Stimulated activated naive CD8-positive, alpha-beta T cell treated with anti-CD3 and anti-CD28 coated beads, Interleukin-15, Interleukin-2, amounts not matched to agents 100 U/mL and 50 U/mL, for 24 hours (primary cell): ENCODE measurements around the gene ZNG1A.
"Not testable (repeated sequence)": the region's sequence is repeated elsewhere in the genome, so short reads cannot be mapped to it uniquely, and the experiment has no call there.

Experiments used
- ATAC-seq: fragments of 150-1000 bp; cut with Tn5 transposase; one replicate; pipeline ENCODE4 v1.10.0; 2021
- DNase-seq: peaks from one replicate; pipeline ENCODE4 v3.0.0; 2021

Gene ZNG1A

DNA sequence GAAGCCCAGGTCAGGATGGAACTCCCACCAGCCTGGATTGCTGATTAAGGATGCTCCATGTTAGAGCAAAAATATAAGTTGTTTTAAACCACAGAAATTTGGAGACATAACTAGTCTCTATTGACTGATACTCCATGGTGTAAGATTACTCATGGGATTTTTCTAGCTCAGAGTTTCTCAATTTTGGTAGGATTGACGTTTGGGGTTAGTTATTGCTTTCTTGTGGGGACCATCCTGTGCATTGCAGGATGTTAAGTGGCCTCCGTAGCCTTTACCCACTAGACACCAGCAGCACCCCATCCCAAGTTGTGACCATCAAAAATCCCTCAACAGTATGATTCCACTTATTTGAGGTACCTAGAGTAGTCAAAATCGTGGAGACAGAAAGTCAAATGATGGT lies 80.1 kb downstream of the ZNG1A start:
- not testable (repeated sequence) for ATAC-seq, DNase-seq

DNA sequence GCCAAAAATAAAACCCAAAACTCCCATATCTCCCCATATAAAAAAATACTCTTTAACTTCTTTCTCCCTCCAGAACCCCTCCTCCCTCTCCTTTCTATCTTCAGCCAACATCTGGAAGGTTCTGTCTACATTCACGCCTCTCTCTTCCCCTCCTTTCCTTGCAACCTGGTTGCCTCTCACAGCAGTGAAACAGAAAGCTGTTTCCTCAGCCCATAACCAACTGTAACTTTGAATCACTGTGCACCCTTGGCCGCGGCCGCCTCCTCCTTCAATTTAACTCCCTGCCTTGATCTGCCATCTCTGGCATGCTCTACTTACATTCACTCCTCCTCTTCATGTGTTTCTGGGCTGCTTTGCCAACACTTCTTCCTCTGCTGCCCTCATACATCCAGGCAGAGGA lies 83.9 kb downstream of the ZNG1A start:
- not testable (repeated sequence) for ATAC-seq, DNase-seq

DNA sequence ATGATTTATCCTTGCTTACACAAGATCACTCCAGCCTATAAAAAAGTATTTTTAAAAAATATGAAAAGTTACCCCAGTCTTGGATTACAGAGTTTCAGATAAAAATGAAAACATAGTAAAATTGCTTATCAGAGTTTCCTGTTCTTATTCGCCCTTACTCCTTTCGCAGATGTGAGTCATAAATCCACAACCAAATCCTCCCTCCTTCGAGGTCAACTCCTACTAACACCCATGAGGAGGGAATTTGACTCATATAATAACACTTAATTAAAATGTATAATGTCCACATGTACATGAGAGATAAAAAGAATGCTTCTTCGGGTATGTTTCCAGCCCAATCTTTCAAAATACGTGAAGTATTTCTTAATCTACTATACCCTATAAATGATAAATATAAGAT lies 84.5 kb downstream of the ZNG1A start:
- ATAC-seq, DNase-seq: not testable (repeated sequence)

DNA sequence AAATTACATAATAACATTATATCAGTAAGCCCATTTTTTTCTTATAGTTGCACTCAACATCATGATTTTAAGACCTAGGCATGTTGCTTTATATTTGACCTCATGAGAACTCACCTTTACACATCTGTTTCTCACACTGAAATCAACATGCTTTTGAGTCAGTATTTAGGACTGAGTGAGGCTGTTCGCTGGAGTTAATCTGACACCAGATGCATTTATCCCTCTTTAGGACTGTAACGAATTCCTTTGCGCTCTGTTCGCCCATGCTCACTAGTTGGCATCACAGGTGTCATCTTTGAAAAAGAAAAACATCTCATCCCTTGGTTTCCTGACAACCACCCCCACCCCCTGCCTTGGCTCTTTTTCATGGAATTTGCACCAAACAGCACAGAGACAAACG lies 84.9 kb downstream of the ZNG1A start:
- ATAC-seq, DNase-seq: not testable (repeated sequence)

DNA sequence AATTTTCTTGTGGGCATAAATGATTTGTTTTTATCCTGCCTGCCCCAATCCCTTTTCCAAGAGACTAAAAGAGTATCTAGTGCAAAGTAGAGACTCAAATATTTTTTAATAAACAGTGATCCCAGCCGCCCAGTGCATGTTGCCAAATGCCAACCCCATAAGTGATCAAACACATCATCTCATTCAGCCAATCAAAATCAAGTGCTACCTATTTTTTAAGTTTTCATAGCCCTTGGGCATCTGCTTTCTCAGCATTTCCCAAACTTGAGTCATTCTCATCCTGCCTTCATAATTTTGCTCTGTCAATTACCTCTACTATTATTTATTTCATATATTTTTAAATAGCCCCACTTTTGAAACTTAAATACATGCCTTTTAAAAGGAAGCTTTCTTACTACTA lies 88.0 kb downstream of the ZNG1A start:
- ATAC-seq, DNase-seq: not testable (repeated sequence)

DNA sequence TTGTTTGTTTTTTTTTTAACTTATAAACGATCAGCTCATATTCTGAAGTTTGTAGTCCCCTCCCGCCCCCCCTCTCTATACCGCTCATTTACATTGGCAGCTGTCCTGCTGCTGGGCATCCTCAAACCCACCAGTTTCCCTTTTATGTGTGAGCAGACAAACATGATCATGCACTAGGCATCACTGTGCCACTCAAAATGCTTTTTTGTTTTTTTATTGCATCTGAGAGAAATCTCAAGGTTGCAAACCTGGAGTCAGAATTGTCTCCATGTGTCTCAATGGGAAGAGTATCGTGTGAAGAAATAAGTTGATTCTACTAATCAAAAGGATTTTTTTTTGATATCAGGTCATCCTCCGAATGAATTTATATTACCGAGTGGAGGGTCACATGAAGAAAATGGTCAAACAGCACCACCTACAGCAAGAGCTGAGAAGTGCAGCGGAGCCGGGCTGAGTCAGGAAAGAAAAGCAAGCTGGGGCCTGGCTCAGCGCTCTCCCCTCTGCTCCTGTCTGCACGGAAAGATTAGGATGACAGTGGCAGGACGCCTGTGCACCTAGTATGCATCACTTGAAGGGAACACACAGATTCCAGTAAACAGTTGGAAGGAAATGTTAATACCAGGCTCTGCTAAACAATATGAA lies 90.3 kb downstream of the ZNG1A start:
- not testable (repeated sequence) for DNase-seq
- ATAC-seq = peak; percentile 49

DNA sequence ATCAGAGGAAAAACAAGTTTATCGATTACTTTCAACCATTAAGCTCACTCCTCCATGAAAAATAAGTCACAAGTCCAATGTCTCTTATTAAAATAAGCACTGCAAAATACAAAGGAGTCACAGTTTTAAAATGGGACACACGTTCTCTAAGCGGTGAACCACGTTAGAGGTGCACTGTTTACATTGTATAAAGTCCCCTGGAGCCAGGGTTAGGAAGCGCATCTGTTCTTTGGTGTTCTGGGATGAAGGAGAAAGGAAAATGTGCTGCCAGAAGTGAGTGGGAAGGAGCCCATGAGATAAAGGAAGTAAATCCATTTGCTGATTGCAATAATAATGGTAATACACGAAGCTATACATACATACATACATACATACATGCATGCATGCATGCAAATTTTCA lies 91.0 kb downstream of the ZNG1A start:
- not testable (repeated sequence) for ATAC-seq, DNase-seq

DNA sequence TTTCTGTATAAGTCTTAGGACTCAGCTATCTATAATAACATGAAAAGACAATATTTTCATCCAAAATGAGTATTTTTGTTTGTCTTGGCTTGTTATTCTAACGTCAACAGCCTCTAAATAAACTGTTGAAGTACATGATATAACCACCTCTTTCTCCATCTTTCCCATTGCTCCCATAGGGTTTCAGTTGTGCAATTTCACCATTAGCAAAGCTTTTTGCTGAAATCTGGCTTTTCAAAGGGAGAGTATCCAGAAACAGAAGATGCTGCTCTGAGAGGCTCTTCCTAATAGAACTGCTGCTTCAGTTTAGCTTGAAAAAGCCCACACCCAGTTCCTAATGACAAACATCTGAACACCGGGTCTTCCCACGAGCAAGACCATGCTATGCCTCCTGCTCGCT lies 91.8 kb downstream of the ZNG1A start:
- not testable (repeated sequence) for ATAC-seq, DNase-seq

DNA sequence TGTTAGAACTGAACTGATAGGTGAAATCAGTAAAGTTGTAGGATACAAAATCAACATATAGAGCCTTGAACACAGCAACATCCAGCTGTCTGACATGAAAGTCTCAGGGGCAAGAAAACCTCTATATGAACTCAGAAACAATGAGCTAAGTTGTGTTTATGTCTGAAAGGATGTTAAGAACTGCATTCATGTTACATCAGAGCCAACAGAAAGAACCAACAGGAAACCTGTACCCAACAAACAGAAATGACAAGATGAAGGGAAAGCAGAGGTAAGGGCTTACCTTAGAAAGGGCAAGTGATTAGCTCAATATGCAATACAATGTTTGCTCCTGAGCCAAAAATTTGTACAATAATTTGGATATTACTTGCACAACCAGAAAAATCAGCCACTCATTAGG lies 92.2 kb downstream of the ZNG1A start:
- not testable (repeated sequence) for DNase-seq, ATAC-seq

DNA sequence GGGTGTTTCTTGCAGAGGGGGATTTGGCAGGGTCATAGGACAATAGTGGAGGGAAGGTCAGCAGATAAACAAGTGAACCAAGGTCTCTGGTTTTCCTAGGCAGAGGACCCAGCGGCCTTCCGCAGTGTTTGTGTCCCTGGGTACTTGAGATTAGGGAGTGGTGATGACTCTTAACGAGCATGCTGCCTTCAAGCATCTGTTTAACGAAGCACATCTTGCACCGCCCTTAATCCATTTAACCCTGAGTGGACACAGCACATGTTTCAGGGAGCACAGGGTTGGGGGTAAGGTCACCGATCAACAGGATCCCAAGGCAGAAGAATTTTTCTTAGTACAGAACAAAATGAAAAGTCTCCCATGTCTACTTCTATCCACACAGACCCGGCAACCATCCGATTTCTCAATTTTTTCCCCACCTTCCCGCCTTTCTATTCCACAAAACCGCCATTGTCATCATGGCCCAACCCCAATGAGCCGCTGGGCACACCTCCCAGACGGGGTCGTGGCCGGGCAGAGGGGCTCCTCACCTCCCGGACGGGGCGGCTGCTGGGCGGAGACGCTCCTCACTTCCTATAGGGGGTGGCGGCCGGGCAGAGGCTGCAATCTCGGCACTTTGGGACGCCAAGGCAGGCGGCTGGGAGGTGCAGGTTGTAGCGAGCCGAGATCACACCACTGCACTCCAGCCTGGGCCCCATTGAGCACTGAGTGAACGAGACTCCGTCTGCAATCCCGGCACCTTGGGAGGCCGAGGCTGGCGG lies 95.7 kb downstream of the ZNG1A start:
- ATAC-seq = not testable (repeated sequence)

DNA sequence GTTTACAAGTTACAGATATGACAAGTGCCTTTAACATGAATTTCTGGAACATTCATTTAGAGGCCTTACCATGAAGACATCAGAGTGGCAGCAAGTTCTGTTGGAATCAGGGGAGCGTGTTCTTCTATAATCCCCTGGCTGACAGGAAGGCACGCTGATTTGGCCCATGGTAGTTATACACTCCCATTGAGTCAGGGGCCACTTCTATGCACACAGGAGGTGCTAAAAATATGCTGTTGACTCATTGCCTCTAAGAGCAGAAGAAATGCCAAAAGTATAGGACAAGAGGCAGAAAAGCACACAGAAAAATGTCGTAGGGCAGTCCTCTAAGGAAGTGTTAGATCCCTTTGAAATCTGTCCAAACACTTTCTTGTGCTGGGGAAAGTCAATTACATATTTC lies 100.5 kb downstream of the ZNG1A start:
- DNase-seq, ATAC-seq: not testable (repeated sequence)

More for the DNA sequence above, 95.7 kb downstream of the ZNG1A start:
- not testable (repeated sequence) for DNase-seq

DNA sequence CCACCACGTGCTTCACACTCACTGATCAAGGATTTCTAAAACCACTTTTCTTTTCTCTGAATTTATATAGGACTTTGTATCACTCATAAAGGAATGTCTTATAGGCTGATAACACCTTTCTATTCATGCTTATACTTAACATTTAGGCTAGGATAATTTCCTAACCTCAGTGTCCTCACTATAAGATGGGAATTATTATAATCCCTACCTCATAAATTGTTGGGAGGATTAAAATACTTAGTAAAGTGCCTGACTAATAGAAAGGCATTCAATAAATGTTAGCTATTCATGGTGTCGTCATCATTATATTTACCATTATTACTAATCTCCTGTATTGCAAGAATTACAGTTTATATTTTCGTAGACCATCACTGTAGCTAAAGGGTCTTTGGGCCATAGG lies 102.5 kb downstream of the ZNG1A start:
- not testable (repeated sequence) for ATAC-seq, DNase-seq

DNA sequence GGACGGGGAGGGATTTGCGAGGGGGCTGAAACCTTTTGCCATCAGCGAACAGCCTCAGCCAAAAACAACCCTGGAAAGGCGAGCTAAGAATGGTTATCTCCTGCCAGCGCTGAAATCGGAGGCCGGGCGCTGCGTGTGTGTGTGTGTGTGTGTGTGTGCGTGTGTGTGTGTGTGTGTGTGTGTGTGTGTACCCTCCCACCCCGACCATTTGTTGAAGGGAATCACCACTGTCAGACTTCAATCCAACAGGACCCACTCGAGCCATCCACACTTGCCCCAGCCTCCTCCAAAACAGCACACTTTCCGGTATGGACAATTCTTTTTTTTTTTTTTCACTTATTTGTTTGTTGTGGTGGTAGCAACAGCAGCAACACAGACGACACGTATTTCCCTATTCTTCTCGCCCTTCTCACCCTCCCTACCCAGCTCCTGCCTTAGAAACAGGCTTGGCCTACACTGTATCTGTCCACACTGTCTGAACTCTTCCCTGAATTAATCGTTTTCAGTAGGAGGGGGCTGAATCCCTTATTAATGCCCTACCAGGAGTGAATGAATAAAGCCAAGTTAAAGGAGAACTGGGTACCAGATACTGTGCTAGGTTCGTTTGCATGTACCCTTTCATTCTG lies 104.8 kb downstream of the ZNG1A start:
- not testable (repeated sequence) for ATAC-seq, DNase-seq

DNA sequence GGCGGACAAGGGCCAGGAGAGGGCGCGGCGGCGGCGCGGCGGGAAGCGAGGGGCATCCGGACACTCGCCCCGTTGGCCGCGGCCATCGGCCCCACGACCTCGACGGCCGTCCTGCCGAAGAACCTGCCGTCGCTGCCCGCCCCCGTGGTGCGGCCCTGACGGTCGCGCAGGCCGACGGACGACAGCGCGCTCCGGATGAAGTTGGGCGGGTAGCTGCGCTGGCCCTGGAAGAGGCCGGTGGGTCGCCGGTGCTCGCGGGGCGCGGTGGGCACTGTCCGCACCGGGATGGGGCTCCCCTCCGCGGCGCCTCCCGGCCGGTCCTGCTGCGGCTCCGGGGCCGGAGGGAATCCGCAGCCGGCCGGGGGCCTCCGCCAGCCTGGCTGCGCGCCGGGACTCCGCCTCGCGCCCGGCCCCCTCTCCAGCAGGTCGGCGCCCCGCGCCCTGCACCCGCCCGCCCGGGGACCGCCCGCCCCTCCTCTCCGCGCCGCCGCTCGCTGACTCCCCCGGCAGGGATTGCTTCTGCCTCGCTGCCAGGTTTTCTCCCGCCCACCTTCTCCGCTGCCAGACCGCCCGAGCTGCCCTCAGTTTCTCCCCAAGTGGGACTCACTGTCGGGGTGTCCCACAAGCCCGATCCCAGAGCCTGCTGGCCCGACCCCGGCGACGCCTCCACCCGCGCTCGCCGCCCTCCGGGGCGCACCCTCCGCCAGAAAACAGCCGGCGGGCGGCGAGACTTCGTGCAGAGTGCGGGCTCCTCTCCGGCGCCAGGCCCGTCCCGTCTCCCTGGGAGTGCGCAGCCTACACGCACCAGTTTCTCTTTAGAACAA lies 105.6 kb downstream of the ZNG1A start:
- DNase-seq (peak; percentile 23), ATAC-seq (peak; percentile 67)
